ENCODE results near the gene CEP83. TPM values are rescaled to one million over a fixed set of nuclear protein-coding genes. Genes with fewer than 3 reads are reported as not detected.

The CEP83 gene
- total RNA-seq, 2 experiments from 2014 or later: 12.8 to 15.0 TPM

GRCh38 chr12:94258593-94258992, 201.1 kb downstream of the CEP83 start:
- Mint-ChIP-seq H3K4me1 (peaks cover 28% of the 10 kb centered on the region), H3K36me3 (ENCODE audit: low read depth) (peaks cover 45% of the 10 kb centered on the region), H3K27ac (no peak overlapping the region), H3K9me3 (no peaks in the 10 kb centered on the region), H3K27me3 (no peaks in the 10 kb centered on the region), H3K4me3 (no peak overlapping the region)
- ChIA-PET POLR2A (no interaction called here), CTCF (no interaction called here)
- DNase-seq: no peak

Other genes starting within 250 kb of the CEP83 start
- 1 to 10 TPM; 1.0 to 1.2 TPM for gene TMCC3, start 190.7 kb upstream of the CEP83 start, total RNA-seq